Muscle of leg (tissue), 11 donors: ENCODE results near the gene LCE1B. TPM values are rescaled to one million over a fixed set of nuclear protein-coding genes. Genes with fewer than 3 reads are reported as not detected.

Source experiments
- DNase-seq: peaks from one replicate; pipeline ENCODE4 v3.0.0; 2013
- H3K27ac ChIP-seq: one replicate; pipeline ENCODE4 v1.5.1; 2013; ENCODE audit warnings: mild to moderate bottlenecking, low read length, control low read depth
- H3K27me3 ChIP-seq: one replicate; pipeline ENCODE4 v1.6.1; 2013; ENCODE audit warnings: low read length; ENCODE audit not compliant: control insufficient read depth, insufficient read depth
- H3K36me3 ChIP-seq: one replicate; pipeline ENCODE4 v1.6.1; 2013; ENCODE audit warnings: low read length; ENCODE audit not compliant: control insufficient read depth, insufficient read depth
- H3K4me1 ChIP-seq: one replicate; pipeline ENCODE4 v1.6.1; 2013; ENCODE audit warnings: low read length; ENCODE audit not compliant: control insufficient read depth, insufficient read depth
- H3K4me3 ChIP-seq: one replicate; pipeline ENCODE4 v1.5.1; 2013; ENCODE audit warnings: low read length, control low read depth
- H3K9me3 ChIP-seq: replicated peaks from 2 replicates; pipeline ENCODE4 v1.6.1; 2013; ENCODE audit warnings: low read depth, low read length; ENCODE audit not compliant: control insufficient read depth
- WGBS: methylation state at CpG from one replicate; pipeline ENCODE4 v1.1.5; 2013; ENCODE audit warnings: missing lambda C conversion rate; ENCODE audit not compliant: insufficient coverage; 5-methylcytosine and 5-hydroxymethylcytosine counted together
- polyA plus RNA-seq, 8 donors: library from polyadenylated mRNA; unstranded; fragments of 120-200 nt; gene quantifications; one replicate each; pipeline versions ENCODE4 v1.2.1 to v1.2.3, GENCODE V29; 2013; ENCODE audit warnings: inconsistent platforms in 1 of 8, low replicate concordance in 1 of 8; ENCODE audit not compliant: insufficient read length in 8 of 8, insufficient read depth in 1 of 8
- total RNA-seq: library from RNA; stranded (reverse); fragments of 120-200 nt; gene quantifications from one replicate; pipeline ENCODE4 v1.2.4, GENCODE V29; 2013

LCE1B gene
- total and polyA plus RNA-seq, 9 donors = not detected

DNA sequence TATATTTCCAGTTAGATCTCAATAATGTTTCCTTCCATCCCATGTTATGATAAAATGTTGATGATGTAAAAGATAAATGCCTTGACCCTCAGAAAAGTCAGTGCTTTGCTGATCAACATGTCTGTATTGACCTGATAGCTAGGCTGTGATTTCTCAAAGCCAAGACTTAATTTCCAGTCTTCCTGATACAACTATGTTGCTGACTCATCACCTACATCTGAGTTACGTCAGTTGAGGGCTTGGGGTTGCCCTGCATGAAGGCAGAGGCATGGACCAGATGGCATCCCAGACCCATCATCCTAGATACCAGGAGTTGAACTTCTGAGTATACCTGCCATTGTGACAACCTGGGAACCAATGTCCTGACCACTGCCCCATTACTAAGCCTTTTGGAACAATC is 10.4 kb upstream of the LCE1B start:
- Histone ChIP-seq H3K27ac (no peak overlapping the region), H3K4me3 (no peak overlapping the region), H3K27me3 (no peaks in the 10 kb centered on the region), H3K36me3 (no peaks in the 10 kb centered on the region), H3K4me1 (no peaks in the 10 kb centered on the region), H3K9me3 (no peaks in the 10 kb centered on the region)
- 86% methylated on average over 1 of the region's 1 CpG for WGBS
- DNase-seq = no peak

DNA sequence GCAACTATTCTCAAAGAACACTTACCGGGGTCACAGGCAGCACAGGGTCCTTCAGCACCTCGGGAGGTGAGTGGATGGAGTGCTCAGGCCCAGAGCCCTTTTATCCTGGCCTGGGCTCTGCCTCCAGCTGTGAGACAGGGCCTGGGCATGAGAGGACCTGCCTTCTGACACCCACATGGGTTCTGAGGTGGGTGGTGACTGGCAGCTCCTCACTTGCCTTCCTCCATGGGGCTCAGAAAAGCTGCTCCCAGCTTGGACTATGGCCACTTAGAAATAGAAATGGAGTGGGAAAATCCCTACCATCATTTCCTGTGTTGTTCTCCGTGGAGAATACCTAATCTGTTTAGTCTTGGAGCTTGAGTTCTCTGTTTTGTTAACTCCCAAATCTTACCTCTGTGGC is 5.2 kb upstream of the LCE1B start, which contains the start of gene LCE1C:
Gene LCE1C (minus strand): TSS at position 76 of the 400 bp plus-strand sequence. CDS start 1,173 bp downstream, outside the sequence.
- H3K4me3 ChIP-seq = no peak within 1 kb of the TSS
- no CpG with 5 or more reads among the region's 3 CpGs for WGBS
- no peaks in the 10 kb centered on the region for H3K36me3 ChIP-seq
- H3K27ac ChIP-seq = no peak within 1 kb of the TSS
- no peaks in the 10 kb centered on the region for H3K4me1 ChIP-seq
- H3K9me3 ChIP-seq = no peaks in the 10 kb centered on the region
- no peak for DNase-seq
- H3K27me3 ChIP-seq = no peaks in the 10 kb centered on the region

DNA sequence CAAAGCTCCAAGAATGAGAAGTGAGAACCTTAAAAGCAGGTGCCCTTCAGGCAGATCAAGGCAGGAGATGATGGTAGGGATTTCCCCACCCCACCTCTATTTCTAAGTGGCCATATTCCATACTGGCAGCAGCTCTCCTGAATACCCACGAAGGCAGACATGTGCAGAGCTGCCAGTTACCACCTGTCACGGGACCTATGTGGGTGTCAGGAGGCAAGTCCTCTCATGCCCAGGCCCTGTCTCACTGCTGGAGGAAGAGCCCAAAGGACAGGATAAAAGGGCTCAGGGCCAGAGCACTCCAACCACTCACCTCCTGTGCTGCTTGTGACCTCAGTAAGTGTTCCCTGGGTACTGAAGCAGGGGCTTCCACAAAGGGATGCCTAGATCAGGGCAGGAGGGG is 721 bp upstream of the LCE1B start:
- H3K36me3 ChIP-seq = no peaks in the 10 kb centered on the region
- no peaks in the 10 kb centered on the region for H3K27me3 ChIP-seq
- no peak overlapping the region for H3K4me3 ChIP-seq
- no peak for DNase-seq
- no peaks in the 10 kb centered on the region for H3K9me3 ChIP-seq
- no peaks in the 10 kb centered on the region for H3K4me1 ChIP-seq
- no peak overlapping the region for H3K27ac ChIP-seq
- WGBS = 75% methylated on average over 2 of the region's 2 CpGs

DNA sequence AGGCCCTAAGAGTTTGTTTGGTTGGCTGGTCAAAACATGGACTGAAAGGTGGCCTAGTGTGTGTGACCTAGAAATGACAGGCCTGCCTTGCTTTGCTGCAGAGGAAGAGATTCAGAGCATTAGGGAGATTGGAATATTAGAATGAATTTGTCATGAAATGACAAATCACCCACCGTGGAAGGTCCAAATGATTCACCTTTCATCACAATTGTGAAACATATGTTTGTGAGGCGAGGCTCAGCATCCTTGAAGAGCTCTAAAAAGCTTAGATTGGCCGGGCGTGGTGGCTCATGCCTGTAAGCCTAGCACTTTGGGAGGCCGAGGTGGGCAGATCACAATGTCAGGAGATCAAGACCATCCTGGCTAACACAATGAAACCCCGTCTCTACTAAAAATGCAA is 5.5 kb downstream of the LCE1B start:
- 80% methylated on average over 4 of the region's 6 CpGs for WGBS
- no peaks in the 10 kb centered on the region for H3K9me3 ChIP-seq

DNA sequence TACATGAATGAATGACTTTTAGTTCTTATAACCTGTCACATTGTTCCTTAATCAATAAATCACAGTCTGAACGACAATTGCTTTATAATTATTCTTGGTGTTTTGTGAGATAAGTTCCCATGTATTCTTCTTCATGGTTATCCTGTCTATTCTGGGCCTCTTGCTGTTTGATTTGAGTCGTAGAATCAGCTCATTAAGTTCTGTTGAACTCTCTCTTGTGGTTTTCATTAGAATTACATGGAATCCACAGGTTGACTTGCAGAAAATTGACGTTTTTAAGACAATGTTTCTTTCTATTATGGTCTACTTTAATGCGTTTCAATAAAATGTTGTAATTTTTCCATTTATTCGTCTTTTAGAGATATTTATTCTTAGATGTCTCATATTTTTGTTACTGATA is 11.5 kb downstream of the LCE1B start:
- DNase-seq = no peak
- H3K27ac ChIP-seq = no peak overlapping the region
- H3K4me1 ChIP-seq = no peaks in the 10 kb centered on the region
- H3K27me3 ChIP-seq = peaks cover 2% of the 10 kb centered on the region
- WGBS = no CpG with 5 or more reads among the region's 5 CpGs
- no peak overlapping the region for H3K4me3 ChIP-seq
- no peaks in the 10 kb centered on the region for H3K36me3 ChIP-seq
- H3K9me3 ChIP-seq = no peaks in the 10 kb centered on the region

More for the DNA sequence above, 5.5 kb downstream of the LCE1B start:
- H3K27ac ChIP-seq = no peak overlapping the region
- H3K27me3 ChIP-seq = no peaks in the 10 kb centered on the region
- no peak overlapping the region for H3K4me3 ChIP-seq
- no peaks in the 10 kb centered on the region for H3K36me3 ChIP-seq
- DNase-seq = no peak
- H3K4me1 ChIP-seq = no peaks in the 10 kb centered on the region

DNA sequence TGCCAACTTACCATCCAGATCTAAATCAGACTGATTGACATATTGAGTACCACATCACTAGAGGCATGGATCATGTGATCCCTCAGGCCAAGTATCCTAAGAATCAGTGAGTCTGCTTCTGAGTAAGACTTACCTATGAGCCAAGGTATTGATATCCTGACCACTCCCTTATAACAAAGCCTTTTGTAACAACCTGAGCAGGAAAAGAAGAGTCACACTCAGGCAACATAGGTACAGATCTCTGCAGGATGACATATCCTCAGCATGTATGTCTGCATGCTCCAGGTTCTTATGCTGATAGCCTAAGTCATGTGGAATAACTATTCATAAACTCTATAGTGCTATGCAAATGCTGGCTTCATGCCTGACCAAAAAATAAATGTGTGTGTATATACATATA is 13.2 kb downstream of the LCE1B start:
- H3K27ac ChIP-seq = no peak overlapping the region
- no peak overlapping the region for H3K4me3 ChIP-seq
- no peaks in the 10 kb centered on the region for H3K4me1 ChIP-seq
- peaks cover 2% of the 10 kb centered on the region for H3K27me3 ChIP-seq
- no peaks in the 10 kb centered on the region for H3K9me3 ChIP-seq
- no peak for DNase-seq
- H3K36me3 ChIP-seq = no peaks in the 10 kb centered on the region

DNA sequence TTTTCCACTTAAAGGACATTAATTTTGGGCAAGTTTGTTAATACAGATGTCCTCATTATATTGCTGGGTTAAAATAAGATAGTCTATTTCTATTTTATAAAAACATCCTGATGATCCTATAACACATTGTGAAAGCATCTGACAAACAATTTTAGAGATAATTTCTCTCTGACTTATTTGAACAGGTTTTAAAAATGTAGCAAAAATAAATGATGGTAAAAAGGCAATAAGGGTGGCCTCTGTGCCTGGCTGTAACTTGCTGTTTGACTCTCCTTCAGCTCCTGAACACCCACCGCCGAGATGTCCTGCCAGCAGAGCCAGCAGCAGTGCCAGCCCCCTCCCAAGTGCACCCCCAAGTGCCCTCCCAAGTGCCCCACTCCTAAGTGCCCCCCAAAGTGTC is 15.4 kb downstream of the LCE1B start, which contains the start of gene LCE1A:
Gene LCE1A (plus strand): TSS at position 301 of the 400 bp plus-strand sequence. CDS start 0 bp downstream, at position 301.
- H3K4me3 ChIP-seq = no peak within 1 kb of the TSS
- no peak for DNase-seq
- WGBS = 75% methylated on average over 2 of the region's 2 CpGs
- no peak within 1 kb of the TSS for H3K27ac ChIP-seq
- H3K4me1 ChIP-seq = no peaks in the 10 kb centered on the region
- peaks cover 2% of the 10 kb centered on the region for H3K27me3 ChIP-seq
- H3K36me3 ChIP-seq = no peaks in the 10 kb centered on the region
- H3K9me3 ChIP-seq = no peaks in the 10 kb centered on the region

DNA sequence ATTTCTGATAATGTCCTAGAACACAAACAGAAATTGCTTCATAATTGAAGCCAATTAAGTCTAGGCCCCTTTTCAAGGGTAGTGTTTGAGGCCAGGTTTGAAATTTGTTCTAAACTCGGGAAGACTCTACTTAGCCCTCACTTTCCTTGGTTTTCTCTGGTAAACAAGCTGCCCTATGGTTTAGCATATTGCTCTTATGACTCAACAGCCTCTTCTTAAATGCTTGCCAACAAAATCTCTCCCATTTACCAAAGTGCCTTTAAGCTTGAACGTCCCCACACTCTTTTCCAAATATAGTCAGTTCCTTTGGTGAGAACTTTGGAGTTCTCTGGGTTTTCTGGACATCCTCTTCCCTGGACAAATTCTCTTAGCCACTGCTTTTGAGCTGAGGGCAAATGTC is 25.1 kb downstream of the LCE1B start:
- no peaks in the 10 kb centered on the region for H3K27me3 ChIP-seq
- no CpG with 5 or more reads among the region's 2 CpGs for WGBS

DNA sequence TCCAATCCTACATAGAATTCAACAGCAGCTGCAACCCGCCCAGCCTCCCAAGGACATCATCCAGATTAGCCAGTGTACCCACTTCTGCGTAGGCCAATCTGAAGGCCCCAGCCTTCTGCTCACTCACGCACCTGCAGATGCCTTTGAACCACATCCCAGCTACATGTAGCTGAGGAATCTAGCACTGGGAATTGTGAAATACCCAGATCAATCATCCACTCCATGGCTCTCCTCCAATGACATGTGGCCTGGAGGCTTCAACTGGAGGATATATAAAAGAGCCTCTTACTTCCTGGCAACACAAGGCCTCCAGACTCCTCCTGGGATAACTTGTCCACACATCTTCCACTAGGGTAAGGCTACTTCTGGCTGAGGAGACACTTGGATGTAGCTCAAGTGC is 30.8 kb downstream of the LCE1B start, which contains the start of gene LCE6A:
Gene LCE6A (plus strand): TSS at position 301 of the 400 bp plus-strand sequence. CDS start 665 bp downstream, outside the sequence.
- Histone ChIP-seq H3K9me3 (no peaks in the 10 kb centered on the region), H3K27me3 (no peaks in the 10 kb centered on the region), H3K4me1 (no peaks in the 10 kb centered on the region), H3K36me3 (no peaks in the 10 kb centered on the region), H3K4me3 (no peak within 1 kb of the TSS), H3K27ac (no peak within 1 kb of the TSS)
- 62% methylated on average over 2 of the region's 3 CpGs for WGBS
- no peak for DNase-seq

More for the DNA sequence above, 25.1 kb downstream of the LCE1B start:
- no peak overlapping the region for H3K27ac ChIP-seq
- no peaks in the 10 kb centered on the region for H3K9me3 ChIP-seq
- H3K4me1 ChIP-seq = no peaks in the 10 kb centered on the region
- no peak for DNase-seq
- no peak overlapping the region for H3K4me3 ChIP-seq
- H3K36me3 ChIP-seq = no peaks in the 10 kb centered on the region

DNA sequence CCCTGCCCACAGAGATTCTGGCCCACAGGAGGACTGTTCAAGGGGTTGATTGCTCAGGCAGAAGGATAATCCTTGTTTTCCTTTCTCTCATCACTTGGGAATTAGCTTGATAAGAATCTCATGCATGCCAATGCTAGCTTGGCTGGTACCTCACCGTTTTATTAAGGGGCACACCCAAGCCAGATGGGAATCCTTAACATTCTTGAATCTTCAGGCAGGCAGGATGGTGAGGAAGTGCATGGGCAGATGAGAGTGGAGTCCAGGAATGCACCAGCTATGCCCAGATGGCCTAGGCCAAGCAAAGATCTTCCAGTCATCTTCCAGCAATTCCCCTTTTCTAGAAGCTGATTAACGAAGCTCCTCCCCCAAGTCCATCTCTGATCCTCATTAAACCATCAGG is 43.9 kb downstream of the LCE1B start:
- DNase-seq = no peak
- WGBS = 48% methylated on average over 2 of the region's 2 CpGs
- H3K4me3 ChIP-seq = no peak overlapping the region
- H3K27ac ChIP-seq = no peak overlapping the region
- no peaks in the 10 kb centered on the region for H3K9me3 ChIP-seq
- no peaks in the 10 kb centered on the region for H3K4me1 ChIP-seq
- no peaks in the 10 kb centered on the region for H3K27me3 ChIP-seq
- H3K36me3 ChIP-seq = no peaks in the 10 kb centered on the region

DNA sequence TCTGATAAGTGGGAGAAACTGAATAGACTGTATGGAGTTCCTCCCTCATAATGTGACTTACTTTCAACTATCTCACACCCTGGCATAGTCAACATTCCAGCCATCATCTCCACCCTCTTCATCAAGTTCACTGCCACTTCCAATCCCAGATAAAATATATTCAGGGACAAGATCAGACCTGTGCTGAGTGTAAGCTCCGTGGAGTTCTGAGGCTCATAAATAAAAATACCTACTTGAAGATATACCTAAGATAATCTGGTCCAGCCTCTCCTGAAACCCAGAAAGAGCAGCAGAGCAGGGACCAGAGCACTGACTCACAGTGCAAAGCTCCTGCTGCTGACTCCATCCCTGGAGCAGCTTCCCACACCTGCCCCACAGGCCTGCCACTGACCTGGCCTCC is 46.3 kb downstream of the LCE1B start:
- no peak for DNase-seq
- H3K27ac ChIP-seq = no peak overlapping the region
- H3K4me3 ChIP-seq = no peak overlapping the region
- no peaks in the 10 kb centered on the region for H3K4me1 ChIP-seq
- no CpG with 5 or more reads among the region's 1 CpG for WGBS
- H3K36me3 ChIP-seq = no peaks in the 10 kb centered on the region
- H3K9me3 ChIP-seq = no peaks in the 10 kb centered on the region
- H3K27me3 ChIP-seq = no peaks in the 10 kb centered on the region
